HG03135 (cell line): ENCODE measurements around the gene GGT5.

Source experiments
- ATAC-seq: cut with Tn5 transposase; IDR thresholded peaks from one replicate; pipeline ENCODE4 v1.9.1; 2021; ENCODE audit warnings: mild to moderate bottlenecking, moderate library complexity; ENCODE audit not compliant: unreplicated experiment

Gene GGT5

GRCh38 chr22:24171822-24172221 is 73.1 kb downstream of the GGT5 start:
- ATAC-seq = no peak

GRCh38 chr22:24170632-24171031 is 74.2 kb downstream of the GGT5 start:
- no peak for ATAC-seq

GRCh38 chr22:24170188-24170587 is 74.7 kb downstream of the GGT5 start:
- ATAC-seq = no peak
